ENCODE measurements around the gene PRKCSH.
"Not testable (repeated sequence)": the region's sequence is repeated elsewhere in the genome, so short reads cannot be mapped to it uniquely, and the experiment has no call there.

PRKCSH gene

DNA sequence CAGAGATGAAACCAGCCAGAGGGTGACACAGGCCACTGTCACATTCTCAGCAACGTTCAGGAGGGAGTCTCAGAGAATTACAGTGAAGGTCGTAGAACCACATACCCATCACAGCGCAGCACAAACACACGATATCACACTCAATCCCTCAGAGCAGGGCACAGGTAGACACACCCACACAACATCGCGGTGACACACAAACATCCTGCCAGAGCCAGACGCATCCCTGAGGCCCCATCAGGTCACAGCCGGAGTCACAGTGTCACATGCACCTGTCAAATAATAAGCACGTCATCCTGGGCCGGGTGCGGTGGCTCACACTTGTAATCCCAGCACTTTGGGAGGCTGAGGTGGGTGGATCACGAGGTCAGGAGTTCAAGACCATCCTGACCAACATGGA, 28.0 kb downstream of the PRKCSH start:
- TF ChIP-seq, protein P1, sequence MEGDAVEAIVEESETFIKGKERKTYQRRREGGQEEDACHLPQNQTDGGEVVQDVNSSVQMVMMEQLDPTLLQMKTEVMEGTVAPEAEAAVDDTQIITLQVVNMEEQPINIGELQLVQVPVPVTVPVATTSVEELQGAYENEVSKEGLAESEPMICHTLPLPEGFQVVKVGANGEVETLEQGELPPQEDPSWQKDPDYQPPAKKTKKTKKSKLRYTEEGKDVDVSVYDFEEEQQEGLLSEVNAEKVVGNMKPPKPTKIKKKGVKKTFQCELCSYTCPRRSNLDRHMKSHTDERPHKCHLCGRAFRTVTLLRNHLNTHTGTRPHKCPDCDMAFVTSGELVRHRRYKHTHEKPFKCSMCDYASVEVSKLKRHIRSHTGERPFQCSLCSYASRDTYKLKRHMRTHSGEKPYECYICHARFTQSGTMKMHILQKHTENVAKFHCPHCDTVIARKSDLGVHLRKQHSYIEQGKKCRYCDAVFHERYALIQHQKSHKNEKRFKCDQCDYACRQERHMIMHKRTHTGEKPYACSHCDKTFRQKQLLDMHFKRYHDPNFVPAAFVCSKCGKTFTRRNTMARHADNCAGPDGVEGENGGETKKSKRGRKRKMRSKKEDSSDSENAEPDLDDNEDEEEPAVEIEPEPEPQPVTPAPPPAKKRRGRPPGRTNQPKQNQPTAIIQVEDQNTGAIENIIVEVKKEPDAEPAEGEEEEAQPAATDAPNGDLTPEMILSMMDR (IDR thresholded peaks at IDR 0.05; ENCODE audit: extremely low read depth, insufficient read depth, missing control alignments), result no peak
- DNase-seq (ENCODE audit: low spot score), result no peak
- in situ Hi-C loops (cut with MboI; ENCODE audit: low pct_unique_long_range_greater_than_20kb, low sequenced_read_pairs, unreplicated experiment), result no loop called here

DNA sequence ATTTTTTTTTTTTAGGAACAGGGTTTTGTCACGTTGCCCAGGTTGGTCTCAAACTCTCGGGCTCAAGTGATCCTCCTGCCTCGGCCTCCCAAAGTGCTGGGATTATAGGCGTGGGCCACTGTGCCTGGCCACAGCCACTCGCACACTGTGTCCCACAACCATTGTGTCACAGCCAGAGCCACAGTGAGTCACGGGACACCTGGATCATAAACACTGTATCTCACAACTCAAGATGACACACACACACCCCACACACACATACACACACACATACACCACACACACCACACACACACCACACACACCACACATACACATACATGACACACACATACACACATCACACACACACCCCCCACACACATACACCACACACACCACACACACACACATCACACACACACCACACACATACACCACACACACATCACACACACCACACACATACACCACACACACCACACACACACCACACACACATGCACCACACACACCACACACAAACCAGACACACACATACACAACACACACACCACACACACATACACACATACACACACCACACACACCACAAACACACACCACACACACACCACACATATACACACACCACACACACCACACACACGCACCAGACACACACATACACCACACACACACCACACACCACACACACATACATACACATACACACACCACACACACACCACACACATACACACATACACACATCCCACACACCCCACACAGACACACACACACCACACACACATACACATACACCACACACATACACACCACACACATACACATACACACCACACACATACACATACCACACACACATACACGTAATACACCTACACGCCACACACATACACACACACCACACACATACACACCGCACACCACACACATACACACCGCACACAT, 29.2 kb downstream of the PRKCSH start:
- TF ChIP-seq, protein P1 (IDR thresholded peaks at IDR 0.05; ENCODE audit: extremely low read depth, insufficient read depth, missing control alignments), result no peak
- in situ Hi-C loops (cut with MboI; ENCODE audit: low pct_unique_long_range_greater_than_20kb, low sequenced_read_pairs, unreplicated experiment), result no loop called here
- no peak for DNase-seq (ENCODE audit: low spot score)

DNA sequence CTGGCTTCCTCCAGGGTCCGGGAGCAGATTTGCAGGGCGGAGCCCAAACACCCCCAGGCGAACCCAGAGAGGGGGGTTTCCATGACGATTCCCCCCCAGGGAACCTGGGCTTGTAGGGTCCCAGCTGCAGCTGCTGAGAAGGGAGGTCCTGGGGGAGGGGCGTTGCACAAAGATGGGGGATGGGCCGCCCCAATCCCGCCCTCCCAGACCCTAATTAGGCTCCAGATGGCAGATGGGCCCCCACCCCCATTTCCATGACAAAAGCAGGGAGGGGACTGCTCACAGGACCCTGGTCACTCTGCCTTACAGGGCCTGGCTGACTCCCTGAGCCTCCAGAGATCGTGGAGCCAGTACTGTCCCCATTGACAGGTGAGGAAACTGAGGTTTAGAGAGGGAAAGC, 30.2 kb downstream of the PRKCSH start:
- TF ChIP-seq, protein P1 (IDR thresholded peaks at IDR 0.05; ENCODE audit: extremely low read depth, insufficient read depth, missing control alignments), result no peak
- DNase-seq (ENCODE audit: low spot score), result no peak
- in situ Hi-C loops (cut with MboI; ENCODE audit: low pct_unique_long_range_greater_than_20kb, low sequenced_read_pairs, unreplicated experiment), result no loop called here

DNA sequence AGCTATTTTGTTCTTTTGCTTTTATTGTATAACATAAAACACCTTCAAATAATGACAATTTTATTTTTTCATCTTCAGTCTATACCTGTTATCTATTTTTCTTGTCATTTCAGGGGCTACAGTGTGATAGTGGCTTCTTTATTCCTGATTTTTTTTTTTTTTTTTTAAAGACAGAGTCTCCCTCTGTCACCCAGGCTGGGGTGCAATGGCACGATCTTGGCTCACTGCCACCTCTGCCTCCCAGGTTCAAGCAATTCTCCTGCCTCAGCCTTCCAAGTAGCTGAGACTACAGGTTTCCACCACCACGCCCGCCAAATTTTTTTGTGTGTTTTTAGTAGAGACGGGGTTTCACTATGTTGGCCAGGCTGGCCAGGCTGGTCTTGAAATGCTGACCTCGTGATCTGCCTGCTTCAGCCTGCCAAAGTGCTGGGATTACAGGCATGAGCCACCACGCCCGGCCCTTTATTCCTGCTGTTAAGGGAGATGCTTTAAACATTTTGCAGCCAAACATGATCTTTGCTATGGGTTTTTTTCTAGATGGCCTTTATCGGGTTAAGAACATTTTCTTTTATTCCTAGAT, 32.9 kb downstream of the PRKCSH start:
- DNase-seq (ENCODE audit: low spot score); in situ Hi-C loops (cut with MboI; ENCODE audit: low pct_unique_long_range_greater_than_20kb, low sequenced_read_pairs, unreplicated experiment): not testable (repeated sequence)

DNA sequence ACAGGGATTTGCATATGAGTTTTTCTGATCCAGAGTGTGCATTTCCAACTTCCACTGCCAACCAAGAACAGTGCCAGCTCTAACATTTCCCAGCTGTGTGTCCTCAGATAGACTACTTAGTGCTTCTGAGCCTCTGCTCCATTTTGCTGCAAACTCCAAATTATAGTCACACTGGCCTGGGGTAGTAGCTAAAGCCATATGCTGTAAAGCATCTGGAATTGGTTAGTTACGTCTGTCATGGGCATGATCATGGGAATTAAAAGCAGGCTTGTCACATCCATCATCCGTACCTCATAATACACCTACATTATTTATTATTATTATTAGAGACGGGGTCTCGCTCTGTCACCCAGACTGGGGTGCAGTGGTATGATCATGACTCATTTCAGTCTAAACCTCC, 38.3 kb downstream of the PRKCSH start:
- TF ChIP-seq, protein P1 (IDR thresholded peaks at IDR 0.05; ENCODE audit: extremely low read depth, insufficient read depth, missing control alignments), result no peak
- DNase-seq (ENCODE audit: low spot score), result no peak
- in situ Hi-C loops (cut with MboI; ENCODE audit: low pct_unique_long_range_greater_than_20kb, low sequenced_read_pairs, unreplicated experiment), result no loop called here

DNA sequence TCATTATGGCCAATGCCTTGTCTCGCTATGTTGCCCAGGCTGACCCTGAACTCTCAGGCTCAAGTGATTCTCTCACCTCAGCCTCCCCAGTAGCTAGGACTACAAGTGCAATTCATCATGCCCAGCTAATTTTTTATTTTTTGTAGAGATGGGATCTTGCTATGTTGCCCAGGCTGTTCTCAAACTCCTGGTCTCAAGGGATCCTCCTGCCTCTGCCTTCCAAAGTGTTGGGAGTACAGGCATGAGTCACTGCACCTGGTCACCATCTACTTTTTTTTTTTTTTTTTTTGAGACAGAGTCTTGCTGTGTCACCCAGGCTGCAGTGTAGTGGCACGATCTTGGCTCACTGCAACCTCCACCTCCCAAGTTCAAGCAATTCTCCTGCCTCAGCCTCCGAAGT, 39.9 kb downstream of the PRKCSH start:
- in situ Hi-C loops (cut with MboI; ENCODE audit: low pct_unique_long_range_greater_than_20kb, low sequenced_read_pairs, unreplicated experiment); DNase-seq (ENCODE audit: low spot score): not testable (repeated sequence)

GRCh38 chr19:11475861-11476260, 40.4 kb downstream of the PRKCSH start:
- DNase-seq (ENCODE audit: low spot score), result no peak
- in situ Hi-C loops (cut with MboI; ENCODE audit: low pct_unique_long_range_greater_than_20kb, low sequenced_read_pairs, unreplicated experiment), result no loop called here
- TF ChIP-seq, protein P1 (IDR thresholded peaks at IDR 0.05; ENCODE audit: extremely low read depth, insufficient read depth, missing control alignments), result no peak
